IPS-18a (cell line): Measurements from ENCODE around the gene FAM111B.
A peak's percentile ranks its signal among the peaks of the same experiment; 100 is the strongest.
"Not testable (repeated sequence)": the region's sequence is repeated elsewhere in the genome, so short reads cannot be mapped to it uniquely, and the experiment has no call there.

Experiments
- H3K27ac ChIP-seq: one replicate; pipeline ENCODE4 v1.5.1; 2013; ENCODE audit warnings: low read length
- H3K27me3 ChIP-seq: one replicate; pipeline ENCODE4 v1.6.1; 2013; ENCODE audit warnings: mild to moderate bottlenecking, low read length; ENCODE audit not compliant: control insufficient read depth, insufficient read depth
- H3K36me3 ChIP-seq: one replicate; pipeline ENCODE4 v1.6.1; 2013; ENCODE audit warnings: low read depth, low read length; ENCODE audit not compliant: control insufficient read depth
- H3K4me1 ChIP-seq: one replicate; pipeline ENCODE4 v1.6.1; 2013; ENCODE audit warnings: low read depth, low read length; ENCODE audit not compliant: control insufficient read depth
- H3K4me3 ChIP-seq: one replicate; pipeline ENCODE4 v1.5.1; 2013; ENCODE audit warnings: low read length
- H3K9ac ChIP-seq: one replicate; pipeline ENCODE4 v1.6.1; 2013; ENCODE audit warnings: mild to moderate bottlenecking, low read length, moderate library complexity
- H3K9me3 ChIP-seq: one replicate; pipeline ENCODE4 v1.6.1; 2013; ENCODE audit warnings: low read depth, low read length; ENCODE audit not compliant: control insufficient read depth

FAM111B gene

GRCh38 chr11:59080421-59080820, 26.6 kb upstream of the FAM111B start:
- H3K4me1 ChIP-seq, H3K9me3 ChIP-seq, H3K9ac ChIP-seq, H3K27me3 ChIP-seq, H3K4me3 ChIP-seq, H3K27ac ChIP-seq, H3K36me3 ChIP-seq: not testable (repeated sequence)

GRCh38 chr11:59081430-59082020, 25.5 kb upstream of the FAM111B start:
- not testable (repeated sequence) for H3K9me3 ChIP-seq, H3K36me3 ChIP-seq, H3K4me3 ChIP-seq, H3K27ac ChIP-seq, H3K4me1 ChIP-seq, H3K9ac ChIP-seq, H3K27me3 ChIP-seq

DNA sequence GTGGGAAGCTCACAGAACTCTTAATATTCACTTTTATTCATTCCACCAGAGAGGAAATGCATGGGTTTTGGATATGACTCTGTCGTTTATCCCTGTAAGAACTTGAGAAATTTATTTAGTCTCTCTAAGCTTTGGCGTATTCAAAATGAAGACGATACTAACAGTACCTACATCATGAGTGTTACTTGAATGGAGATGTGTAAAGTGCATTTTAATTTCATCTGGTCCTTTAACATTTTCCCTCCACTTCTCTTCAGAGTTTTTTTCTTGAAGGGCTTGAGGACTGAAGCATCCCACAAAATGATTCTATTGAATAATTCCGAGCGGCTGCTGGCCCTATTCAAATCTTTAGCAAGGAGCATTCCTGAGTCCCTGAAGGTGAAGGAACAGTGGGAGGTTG, 21.0 kb upstream of the FAM111B start, which contains the start of gene GLYATL1B:
Gene GLYATL1B, plus strand, starts transcription at position 301 of the 400 bp plus-strand sequence. Its CDS starts 0 bp downstream, at position 301.
- H3K27me3 ChIP-seq, H3K4me3 ChIP-seq, H3K36me3 ChIP-seq, H3K9ac ChIP-seq, H3K9me3 ChIP-seq, H3K4me1 ChIP-seq, H3K27ac ChIP-seq: not testable (repeated sequence)

DNA sequence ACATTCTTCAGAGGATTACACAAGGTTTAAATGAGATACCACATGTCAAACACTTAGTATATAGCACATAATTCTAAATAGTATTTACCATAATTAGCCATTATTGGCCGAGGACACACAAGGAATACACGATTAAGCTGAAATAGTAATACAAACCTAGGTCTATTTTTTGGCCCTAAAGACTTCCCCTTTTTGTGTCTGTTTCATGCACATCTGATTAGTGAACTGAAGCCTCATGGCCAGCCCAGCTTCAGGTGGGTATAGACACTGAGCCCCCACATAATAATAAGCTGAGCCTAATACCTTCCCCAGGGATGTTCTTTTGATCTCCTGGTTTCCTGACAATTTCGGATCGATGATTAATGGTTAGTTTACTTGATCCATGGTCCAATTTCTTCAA, 18.9 kb upstream of the FAM111B start:
- Histone ChIP-seq H3K27me3 (no peaks in the 10 kb centered on the region), H3K36me3 (no peaks in the 10 kb centered on the region), H3K27ac (no peak overlapping the region), H3K9ac (no peak overlapping the region), H3K4me3 (no peak overlapping the region), H3K4me1 (peaks cover 9% of the 10 kb centered on the region), H3K9me3 (no peaks in the 10 kb centered on the region)

- peaks cover 45% of the 10 kb centered on the region for H3K4me1 ChIP-seq
- H3K9me3 ChIP-seq, H3K27ac ChIP-seq, H3K27me3 ChIP-seq, H3K36me3 ChIP-seq, H3K9ac ChIP-seq: not testable (repeated sequence)
- H3K4me3 ChIP-seq: peak overlapping the region; percentile 21
These were observed 13.5 kb upstream of the FAM111B start for GRCh38 chr11:59093576-59093975.

- H3K9me3 ChIP-seq, H3K36me3 ChIP-seq, H3K27ac ChIP-seq, H3K27me3 ChIP-seq: not testable (repeated sequence)
- Histone ChIP-seq H3K4me3 (peak overlapping the region; percentile 37), H3K4me1 (peaks cover 46% of the 10 kb centered on the region), H3K9ac (peak overlapping the region; percentile 39)
These were observed 11.8 kb upstream of the FAM111B start for GRCh38 chr11:59095225-59095624.

DNA sequence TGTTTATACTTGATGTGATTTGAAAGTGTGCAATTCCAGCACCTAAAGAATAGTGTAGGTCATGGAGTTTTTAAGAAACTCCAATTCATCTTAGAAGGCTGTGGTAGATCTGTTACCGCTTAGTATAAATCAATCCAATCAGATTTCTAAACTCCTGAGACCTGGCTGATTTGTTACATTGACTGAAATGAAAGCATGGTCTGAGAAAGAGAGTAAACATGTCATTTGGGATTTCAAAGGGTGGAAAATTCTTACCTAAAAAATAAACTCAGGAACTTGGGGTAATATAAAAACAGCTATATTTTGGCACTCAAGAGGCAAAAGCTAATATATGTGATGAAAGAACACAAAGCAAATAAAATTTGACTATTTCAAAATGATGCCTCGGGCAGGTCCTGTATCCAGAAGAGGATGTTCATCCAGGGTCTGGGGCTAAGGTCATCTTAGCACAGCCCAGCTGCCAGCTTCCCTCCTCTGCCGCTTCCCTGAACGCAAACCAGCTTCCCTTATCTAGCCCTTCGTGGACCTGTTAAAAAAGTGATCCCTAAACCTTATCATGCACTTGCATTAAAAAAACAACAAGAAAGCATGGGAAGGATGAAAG, 11.0 kb upstream of the FAM111B start:
- H3K9me3 ChIP-seq, H3K9ac ChIP-seq, H3K36me3 ChIP-seq, H3K27ac ChIP-seq, H3K4me3 ChIP-seq, H3K27me3 ChIP-seq: not testable (repeated sequence)
- H3K4me1 ChIP-seq: peaks cover 46% of the 10 kb centered on the region

- H3K27ac ChIP-seq: no peak overlapping the region
- H3K27me3 ChIP-seq: no peaks in the 10 kb centered on the region
- no peak overlapping the region for H3K4me3 ChIP-seq
- no peak overlapping the region for H3K9ac ChIP-seq
- H3K4me1 ChIP-seq: peaks cover 46% of the 10 kb centered on the region
- no peaks in the 10 kb centered on the region for H3K9me3 ChIP-seq
- H3K36me3 ChIP-seq: no peaks in the 10 kb centered on the region
These were observed 9.8 kb upstream of the FAM111B start for GRCh38 chr11:59097113-59097708.

GRCh38 chr11:59097938-59098337, 9.1 kb upstream of the FAM111B start:
- not testable (repeated sequence) for H3K9ac ChIP-seq, H3K9me3 ChIP-seq, H3K27me3 ChIP-seq, H3K4me3 ChIP-seq, H3K36me3 ChIP-seq, H3K27ac ChIP-seq
- H3K4me1 ChIP-seq: peaks cover 39% of the 10 kb centered on the region

DNA sequence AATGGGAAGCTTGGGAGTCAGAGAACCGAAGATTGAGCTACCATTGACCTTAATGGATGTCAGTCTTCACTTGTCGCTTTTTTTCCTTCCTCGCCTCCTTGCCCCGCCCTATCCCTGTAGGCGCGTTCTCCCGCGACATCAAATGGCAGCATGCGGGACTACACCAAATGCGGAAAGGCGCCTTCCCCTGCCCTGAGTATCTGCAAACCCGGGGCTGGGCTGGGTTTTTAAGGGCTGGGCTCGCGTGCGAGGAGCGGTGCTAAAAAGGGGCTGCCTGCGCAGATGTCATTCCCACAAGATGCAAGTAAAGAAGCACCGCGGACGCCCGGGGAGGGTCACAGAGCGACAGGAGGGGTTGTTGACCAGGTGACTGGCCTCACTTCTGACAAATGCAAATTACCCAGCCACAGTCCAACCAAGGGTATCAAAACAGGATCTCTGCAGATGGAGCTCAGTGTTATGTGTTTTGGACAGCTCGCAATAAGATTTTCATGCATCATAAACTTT, 4.7 kb upstream of the FAM111B start:
- Histone ChIP-seq H3K9me3 (no peaks in the 10 kb centered on the region), H3K27me3 (peaks cover 8% of the 10 kb centered on the region), H3K36me3 (no peaks in the 10 kb centered on the region), H3K27ac (no peak overlapping the region), H3K9ac (no peak overlapping the region), H3K4me3 (peak overlapping the region; percentile 40), H3K4me1 (peaks cover 16% of the 10 kb centered on the region)

- H3K27ac ChIP-seq, H3K9me3 ChIP-seq: not testable (repeated sequence)
- Histone ChIP-seq H3K4me3 (peak overlapping the region; percentile 81), H3K9ac (peak overlapping the region; percentile 74), H3K4me1 (peaks cover 17% of the 10 kb centered on the region), H3K36me3 (peaks cover 32% of the 10 kb centered on the region), H3K27me3 (peaks cover 19% of the 10 kb centered on the region)
These were observed 684 bp downstream of the FAM111B start for GRCh38 chr11:59107721-59108120.

- H3K9ac ChIP-seq: no peak overlapping the region
- H3K9me3 ChIP-seq: no peaks in the 10 kb centered on the region
- peaks cover 42% of the 10 kb centered on the region for H3K36me3 ChIP-seq
- no peak overlapping the region for H3K4me3 ChIP-seq
- H3K27me3 ChIP-seq: peaks cover 9% of the 10 kb centered on the region
- H3K27ac ChIP-seq: no peak overlapping the region
- H3K4me1 ChIP-seq: peaks cover 10% of the 10 kb centered on the region
These were observed 5.5 kb downstream of the FAM111B start for GRCh38 chr11:59112494-59112893.
